ENCODE measurements around the gene CDON. TPM values are rescaled to one million over a fixed set of nuclear protein-coding genes. Genes with fewer than 3 reads are reported as not detected.

The CDON gene
- total RNA-seq (2014; rRNA removed): 22.6 and 40.3 TPM in 2 replicates
- 4.8 TPM for polyA plus RNA-seq (2012)

GRCh38 chr11:126062679-126063506, at the start of gene CDON:
TSS of gene CDON (minus strand) at chr11:126062866. CDS start at chr11:126023476, 39,390 bp downstream.
- peak; percentile 90 for DNase-seq (ENCODE audit: low read depth)

DNA sequence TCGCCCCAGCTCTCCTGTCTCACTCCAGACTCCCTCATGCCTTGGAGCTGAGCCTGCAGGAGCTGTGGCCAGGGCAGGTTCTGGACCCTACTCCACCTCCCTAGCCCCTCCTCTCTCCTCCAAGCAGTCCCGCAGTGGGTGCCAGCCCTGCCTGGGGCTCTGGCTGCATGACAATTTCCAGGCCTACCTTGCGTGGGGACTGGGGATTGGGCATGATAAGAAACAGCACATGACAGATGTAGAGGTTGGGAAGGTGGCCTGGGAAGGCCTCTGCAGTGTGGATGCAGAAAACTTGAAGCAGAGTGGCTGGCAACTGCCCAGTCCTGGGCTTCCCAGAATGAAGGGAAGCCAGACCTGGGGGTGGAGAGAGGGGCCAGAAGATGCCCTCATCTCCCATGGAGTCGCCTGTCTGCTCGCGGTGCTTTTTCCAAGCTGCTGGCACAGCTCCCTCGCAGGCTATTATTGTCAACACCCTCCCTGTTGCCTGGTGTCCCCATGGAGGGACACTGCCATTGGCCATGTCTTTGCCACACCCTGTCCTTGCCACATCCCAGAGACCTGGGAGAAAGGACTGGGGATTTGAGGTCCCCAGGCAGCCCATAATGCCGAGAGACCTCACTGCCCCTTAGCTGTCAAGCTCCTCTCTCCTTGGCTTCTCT, 48.9 kb upstream of the CDON start:
- DNase-seq (ENCODE audit: low read depth): no peak

DNA sequence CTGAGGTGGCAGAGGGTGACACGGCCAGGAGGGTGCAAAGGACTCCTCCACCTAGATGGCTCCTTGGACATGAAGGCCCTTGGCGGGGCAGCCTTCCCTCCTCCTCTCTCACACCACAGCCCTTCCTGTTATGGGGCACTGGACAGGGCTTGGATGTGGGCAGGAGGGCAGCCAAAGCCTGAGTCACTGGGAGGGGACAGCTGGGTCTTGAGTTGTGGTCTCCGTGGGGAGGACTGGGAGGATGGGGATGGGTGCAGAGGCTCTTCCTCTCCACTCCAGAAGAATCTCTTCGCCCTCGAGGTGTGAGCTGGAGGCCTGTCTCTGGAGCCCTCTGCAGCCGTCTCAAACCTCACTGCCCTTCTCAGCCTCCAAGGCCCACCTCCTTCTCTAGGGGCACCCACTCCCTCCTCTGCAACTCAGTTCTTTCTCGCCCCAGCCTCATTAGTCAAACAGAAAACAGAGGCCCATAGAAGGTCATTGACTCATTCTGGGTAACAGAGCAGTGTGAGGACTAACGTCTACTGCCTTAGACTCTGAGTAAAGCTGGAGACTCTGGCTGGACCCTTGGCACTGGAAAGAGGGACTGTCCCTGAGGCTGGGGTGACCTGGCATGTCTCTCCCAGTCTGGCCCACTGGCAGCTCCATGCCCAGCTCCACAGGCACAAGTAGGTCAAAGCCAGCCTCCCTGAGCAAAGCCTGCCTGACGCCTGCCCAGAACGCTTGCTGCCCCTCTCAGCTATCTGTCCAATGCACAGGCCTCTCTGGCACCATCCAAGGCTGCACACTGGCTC, 47.5 kb upstream of the CDON start:
- peak; percentile 93 for DNase-seq (ENCODE audit: low read depth)

- no peak for DNase-seq (ENCODE audit: low read depth)
Measured at GRCh38 chr11:126106594-126107328, 44.1 kb upstream of the CDON start.

DNA sequence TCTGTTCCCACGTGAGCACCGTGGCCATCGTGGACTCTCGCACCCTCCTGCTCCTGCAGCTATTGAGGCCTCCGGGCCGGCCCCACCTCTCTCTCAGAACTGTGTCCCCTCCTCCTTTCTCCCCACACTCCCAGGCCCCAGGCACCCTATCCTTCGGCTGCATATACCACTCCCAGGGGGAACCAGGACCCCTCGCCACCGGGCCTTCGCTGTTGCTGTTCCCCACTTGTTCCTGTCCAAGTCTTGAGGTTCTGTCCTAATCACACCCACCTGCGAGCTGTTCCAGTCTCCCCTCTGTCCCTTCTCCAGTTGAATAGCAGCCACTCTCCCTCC, 43.0 kb upstream of the CDON start:
- no peak for DNase-seq (ENCODE audit: low read depth)

DNA sequence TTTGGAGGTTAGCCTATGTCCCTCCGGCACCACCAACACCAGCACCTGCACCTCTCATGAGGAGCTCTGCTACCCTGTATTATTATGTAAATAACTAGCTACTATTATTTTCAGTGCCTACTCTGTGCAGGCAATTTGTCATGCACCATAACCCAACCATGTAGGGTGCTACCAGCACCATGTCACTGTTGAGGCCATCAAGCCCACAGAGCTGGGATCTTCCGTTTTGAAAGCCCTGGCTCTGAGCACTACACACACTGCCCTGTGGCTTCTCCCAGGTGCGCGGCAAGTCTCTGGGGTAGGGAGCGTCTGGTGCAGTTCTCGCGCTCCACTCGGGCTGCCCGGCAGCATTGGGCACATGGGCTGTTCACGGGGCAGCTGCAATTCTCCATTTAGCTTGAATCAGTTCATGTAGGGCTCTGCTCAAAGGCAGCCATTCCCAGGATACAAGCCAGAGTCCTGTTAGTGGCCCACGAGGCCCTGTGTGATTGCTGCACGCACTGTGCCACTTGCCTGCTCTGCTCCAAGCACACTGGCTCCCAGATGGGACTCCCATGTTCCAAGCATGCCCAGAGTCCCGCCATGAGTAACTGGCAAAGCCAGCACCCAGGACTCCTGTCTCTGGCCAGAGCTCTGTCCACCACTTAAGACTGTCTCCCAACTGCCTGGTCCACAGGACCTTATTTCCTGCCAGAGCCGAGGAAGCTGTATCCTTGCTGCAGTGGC, 42.5 kb upstream of the CDON start:
- no peak for DNase-seq (ENCODE audit: low read depth)

DNA sequence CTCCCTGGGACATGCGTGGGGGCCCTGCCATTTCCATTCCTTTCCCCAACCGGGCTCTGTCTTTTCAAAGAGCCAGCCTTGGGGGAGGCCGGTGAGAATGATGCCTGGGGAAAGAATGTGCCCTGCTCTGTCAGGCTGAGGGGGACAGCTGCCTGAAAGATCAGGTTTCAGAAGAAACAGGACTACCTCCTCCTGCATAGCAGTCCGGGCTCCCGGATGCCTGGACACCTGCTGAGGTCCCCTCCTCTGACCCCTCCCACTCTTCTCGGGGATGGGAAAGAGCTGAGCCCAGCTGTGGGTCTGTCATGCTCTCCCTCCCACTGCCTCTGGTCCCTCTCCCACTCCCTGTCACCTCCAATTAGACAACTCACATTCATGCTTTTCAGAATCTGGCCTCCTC, 41.8 kb upstream of the CDON start:
- DNase-seq (ENCODE audit: low read depth): peak; percentile 73

- no peak for DNase-seq (ENCODE audit: low read depth)
Measured at GRCh38 chr11:126103150-126103549, 40.5 kb upstream of the CDON start.

DNA sequence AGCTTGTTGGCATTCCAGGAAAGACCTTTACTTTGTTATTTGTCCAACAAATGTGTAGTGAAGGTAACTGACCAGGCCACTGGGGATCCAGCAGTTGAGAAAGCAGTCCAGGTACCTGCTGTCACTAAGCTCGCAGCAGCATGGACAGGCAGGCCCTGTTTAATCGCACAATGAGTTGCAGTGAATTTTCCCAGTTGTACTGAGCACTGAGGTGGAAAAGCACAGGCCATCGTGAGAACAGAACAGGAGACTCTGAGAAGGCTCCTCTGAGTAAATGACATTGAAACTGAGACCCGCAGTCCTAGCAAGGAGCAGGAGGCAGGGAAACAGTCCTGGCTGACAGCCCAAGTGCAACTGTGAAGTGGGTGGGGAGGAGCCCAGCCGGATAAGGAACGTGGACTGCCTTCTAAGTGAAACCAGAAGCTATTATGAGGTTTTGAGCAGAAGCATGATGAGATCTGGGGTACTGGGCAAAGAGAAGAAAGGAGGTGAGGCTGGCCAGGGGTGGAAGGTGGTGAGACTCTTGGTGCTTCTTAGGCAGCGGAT, 39.8 kb upstream of the CDON start:
- DNase-seq (ENCODE audit: low read depth): no peak

DNA sequence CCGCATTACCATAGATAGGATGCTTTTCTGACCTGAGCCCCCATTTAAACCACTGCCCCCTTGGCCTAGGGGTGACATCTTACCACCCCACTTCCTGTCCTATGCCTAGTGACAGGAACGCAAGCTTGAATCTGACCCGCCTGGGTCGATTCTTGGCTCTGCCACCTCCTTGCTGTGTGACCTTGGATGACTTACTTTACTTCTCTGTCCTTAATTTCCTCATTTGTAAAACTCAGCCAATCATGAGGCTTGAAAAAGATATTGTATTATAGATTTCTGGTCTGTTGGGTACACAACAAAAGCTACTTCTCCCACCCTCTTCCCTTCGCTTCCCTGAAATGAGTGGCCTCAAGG, 39.2 kb upstream of the CDON start:
- no peak for DNase-seq (ENCODE audit: low read depth)

GRCh38 chr11:126101251-126101929, 38.7 kb upstream of the CDON start:
- no peak for DNase-seq (ENCODE audit: low read depth)

GRCh38 chr11:126100716-126101115, 38.0 kb upstream of the CDON start:
- DNase-seq (ENCODE audit: low read depth): no peak

GRCh38 chr11:126098204-126098769, 35.6 kb upstream of the CDON start:
- no peak for DNase-seq (ENCODE audit: low read depth)

GRCh38 chr11:126095745-126096144, 33.1 kb upstream of the CDON start:
- DNase-seq (ENCODE audit: low read depth): no peak

DNA sequence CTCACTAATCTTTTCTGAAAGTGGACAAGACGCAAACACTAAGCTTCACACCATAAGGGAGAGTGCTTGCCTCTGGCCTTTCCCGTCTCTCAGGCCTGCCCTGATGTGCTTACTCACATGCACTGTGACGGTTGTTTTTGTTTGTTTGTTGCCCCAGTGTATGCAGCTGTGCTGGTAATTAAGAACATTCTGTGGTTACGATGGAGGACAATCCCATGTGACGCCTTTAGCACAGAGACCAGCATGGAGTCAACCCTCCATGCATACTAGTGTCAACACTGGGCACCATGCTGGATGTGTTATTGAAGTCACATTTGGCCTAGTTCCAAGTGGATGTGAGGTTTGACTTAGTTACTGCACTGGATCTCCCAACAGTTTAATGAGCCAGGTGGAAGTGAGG, 27.8 kb upstream of the CDON start:
- DNase-seq (ENCODE audit: low read depth): no peak

DNA sequence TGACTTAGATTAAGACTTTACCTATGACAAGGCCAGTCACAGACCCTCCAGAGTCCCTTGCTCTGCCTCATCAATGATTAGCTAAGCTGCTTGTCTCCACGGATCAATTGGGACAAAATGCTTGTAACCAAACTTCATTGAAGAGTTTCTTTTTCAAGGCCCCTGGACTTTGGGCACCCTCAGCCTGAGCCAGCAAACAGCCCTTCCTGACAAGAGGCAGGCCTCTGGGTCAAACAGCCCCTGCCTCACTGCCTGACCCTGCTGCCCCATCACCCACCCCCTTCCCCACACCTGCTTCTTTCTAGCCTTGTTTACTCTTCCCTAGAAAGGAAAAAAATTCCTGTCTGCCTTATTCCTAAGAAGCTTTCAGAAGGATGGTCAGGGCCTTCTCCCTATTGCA, 26.3 kb upstream of the CDON start:
- DNase-seq (ENCODE audit: low read depth): no peak

DNA sequence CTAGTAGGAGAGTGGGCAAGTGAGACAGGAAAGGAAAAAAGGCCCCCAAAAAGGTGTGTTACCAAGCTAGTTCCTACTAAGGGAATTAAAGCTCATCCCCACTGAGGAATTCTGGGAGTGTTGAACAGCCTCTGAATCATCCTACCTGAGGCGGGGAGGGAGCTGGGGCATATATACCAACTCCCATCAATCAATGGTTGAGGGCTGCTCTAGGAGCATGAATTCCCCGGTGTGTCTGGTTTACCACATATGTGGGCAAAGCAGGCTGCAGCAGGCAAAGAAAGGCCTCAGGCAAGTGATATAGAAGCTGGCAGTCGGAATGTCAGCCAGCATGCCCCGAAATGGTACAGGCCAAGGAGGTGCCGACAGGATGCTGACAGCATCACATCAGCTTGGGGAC, 23.6 kb upstream of the CDON start:
- no peak for DNase-seq (ENCODE audit: low read depth)

DNA sequence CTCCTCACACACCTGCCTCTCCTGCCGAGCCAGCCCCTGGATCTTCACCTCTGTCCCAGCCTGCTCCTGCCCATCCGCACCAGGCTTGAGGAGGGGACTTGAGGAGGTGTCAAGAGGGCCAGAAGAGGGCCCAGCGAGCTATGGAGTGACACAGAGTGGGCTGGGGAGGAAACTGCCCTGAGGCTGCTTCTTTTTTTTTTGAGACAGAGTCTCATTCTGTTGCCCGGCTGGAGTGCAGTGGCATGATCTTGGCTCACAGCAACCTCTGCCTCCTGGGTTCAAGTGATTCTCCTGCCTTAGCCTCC, 21.9 kb upstream of the CDON start:
- no peak for DNase-seq (ENCODE audit: low read depth)

GRCh38 chr11:126083829-126084607, 21.4 kb upstream of the CDON start:
- DNase-seq (ENCODE audit: low read depth): no peak

Measured in LHCN-M2 (cell line).